Amygdala (tissue), 56 donors: ENCODE data around the gene AMZ1.
A peak's percentile ranks its signal among the peaks of the same experiment; 100 is the strongest.
"Not testable (repeated sequence)": the region's sequence is repeated elsewhere in the genome, so short reads cannot be mapped to it uniquely, and the experiment has no call there.

Source experiments
- DNase-seq, 56 donors: peaks; one replicate each; lab custom pipeline; 2025; lab: John Stamatoyannopoulos, UW

Gene AMZ1

GRCh38 chr7:2736411-2736914 is 48.5 kb downstream of the AMZ1 start:
- DNase-seq = no peak

- not testable (repeated sequence) for DNase-seq
These were observed 49.2 kb downstream of the AMZ1 start for GRCh38 chr7:2737005-2737743.

GRCh38 chr7:2737771-2738540 is 50.0 kb downstream of the AMZ1 start:
- DNase-seq = peak in 7 of 56 donors; percentile 26 to 59 (median 38)

GRCh38 chr7:2738766-2739549 is 51.0 kb downstream of the AMZ1 start:
- DNase-seq = no peak

GRCh38 chr7:2743523-2744185 is 55.7 kb downstream of the AMZ1 start:
- DNase-seq = not testable (repeated sequence)

- DNase-seq = not testable (repeated sequence)
These were observed 60.7 kb downstream of the AMZ1 start for GRCh38 chr7:2748684-2749083.

- no peak for DNase-seq
These were observed 62.0 kb downstream of the AMZ1 start for GRCh38 chr7:2750004-2750407.

GRCh38 chr7:2751086-2751485 is 63.1 kb downstream of the AMZ1 start:
- DNase-seq = no peak

GRCh38 chr7:2753148-2753547 is 65.1 kb downstream of the AMZ1 start:
- no peak for DNase-seq

GRCh38 chr7:2754086-2754485 is 66.1 kb downstream of the AMZ1 start:
- no peak for DNase-seq

GRCh38 chr7:2754912-2755311 is 66.9 kb downstream of the AMZ1 start:
- no peak for DNase-seq

GRCh38 chr7:2755531-2755930 is 67.5 kb downstream of the AMZ1 start:
- DNase-seq = no peak

GRCh38 chr7:2757361-2757903 is 69.4 kb downstream of the AMZ1 start:
- DNase-seq = peak in 33 of 56 donors; percentile 31 to 81 (median 60)

- peak in 7 of 56 donors; percentile 22 to 69 (median 53) for DNase-seq
These were observed 70.1 kb downstream of the AMZ1 start for GRCh38 chr7:2757904-2758672.

- DNase-seq = no peak
These were observed 70.9 kb downstream of the AMZ1 start for GRCh38 chr7:2758673-2759616.

- peak in 27 of 56 donors; percentile 29 to 72 (median 52) for DNase-seq
These were observed 71.7 kb downstream of the AMZ1 start for GRCh38 chr7:2759736-2760097.

GRCh38 chr7:2760098-2760889 is 72.3 kb downstream of the AMZ1 start:
- peak in 7 of 56 donors; percentile 15 to 72 (median 51) for DNase-seq
